Mucosa of gallbladder (tissue), 1 donor: ENCODE data around the gene SMIM38. TPM values are rescaled to one million over a fixed set of nuclear protein-coding genes. Genes with fewer than 3 reads are reported as not detected.
A peak's percentile ranks its signal among the peaks of the same experiment; 100 is the strongest.

ENCODE experiments used
- DNase-seq: peaks from one replicate; pipeline ENCODE4 v3.0.0-alpha.2; 2020; ENCODE audit warnings: low spot score
- total RNA-seq: library from RNA; stranded (reverse); gene quantifications from one replicate; pipeline ENCODE4 v1.2.1, GENCODE V29; 2021
- donor health status: DM: no; HTN: no; CAD: no.

SMIM38 gene
- 0.40 TPM for total RNA-seq

DNA sequence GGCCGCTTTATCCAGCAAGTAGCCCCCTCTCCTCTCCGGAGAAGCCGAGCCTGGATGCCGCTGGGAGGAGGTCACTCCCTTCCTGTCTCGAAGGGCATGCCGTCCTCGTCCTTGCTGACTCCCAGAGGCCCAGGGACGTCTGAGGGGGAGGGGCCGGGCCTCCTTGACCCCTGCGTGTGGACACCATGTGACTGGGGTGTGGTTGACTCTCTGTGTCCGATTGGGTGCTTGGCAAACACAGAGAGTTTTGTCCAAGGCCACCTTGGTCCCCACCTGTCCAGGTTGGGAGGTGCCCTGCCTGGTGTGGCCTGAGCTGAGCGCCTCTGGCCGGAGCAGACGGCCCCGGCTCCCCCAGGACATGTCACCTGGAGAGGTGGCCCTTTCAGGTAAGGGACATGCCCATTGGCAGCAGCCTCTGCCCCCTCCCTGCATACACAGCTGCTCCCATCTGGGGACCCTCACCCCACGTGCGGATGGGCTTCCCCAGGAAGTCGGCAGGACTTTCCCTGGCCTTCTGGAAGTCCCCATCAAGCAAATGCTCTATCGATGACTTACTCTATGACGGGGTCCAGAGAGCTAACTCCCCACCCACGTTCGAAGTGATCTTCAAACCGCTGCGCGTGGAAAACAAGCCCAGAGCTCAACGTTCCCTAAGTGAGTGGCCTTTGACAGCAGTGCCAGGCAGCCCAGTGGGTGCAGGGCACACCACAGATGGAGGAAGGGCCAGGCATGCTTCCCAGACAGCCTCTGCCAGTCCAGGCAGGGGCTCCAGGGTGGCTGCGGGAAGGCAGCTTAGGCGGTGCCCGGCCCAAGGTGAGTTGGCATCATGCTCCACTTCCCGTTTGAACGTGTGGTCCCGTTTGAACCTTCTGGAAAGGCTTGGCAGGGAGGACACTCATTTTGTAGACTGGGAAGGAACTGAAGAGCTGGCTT lies at the start of gene SMIM38:
Gene SMIM38 (plus strand): TSS at position 634 of the 933 bp plus-strand sequence. CDS start 1,912 bp downstream, outside the sequence.
- no peak for DNase-seq

DNA sequence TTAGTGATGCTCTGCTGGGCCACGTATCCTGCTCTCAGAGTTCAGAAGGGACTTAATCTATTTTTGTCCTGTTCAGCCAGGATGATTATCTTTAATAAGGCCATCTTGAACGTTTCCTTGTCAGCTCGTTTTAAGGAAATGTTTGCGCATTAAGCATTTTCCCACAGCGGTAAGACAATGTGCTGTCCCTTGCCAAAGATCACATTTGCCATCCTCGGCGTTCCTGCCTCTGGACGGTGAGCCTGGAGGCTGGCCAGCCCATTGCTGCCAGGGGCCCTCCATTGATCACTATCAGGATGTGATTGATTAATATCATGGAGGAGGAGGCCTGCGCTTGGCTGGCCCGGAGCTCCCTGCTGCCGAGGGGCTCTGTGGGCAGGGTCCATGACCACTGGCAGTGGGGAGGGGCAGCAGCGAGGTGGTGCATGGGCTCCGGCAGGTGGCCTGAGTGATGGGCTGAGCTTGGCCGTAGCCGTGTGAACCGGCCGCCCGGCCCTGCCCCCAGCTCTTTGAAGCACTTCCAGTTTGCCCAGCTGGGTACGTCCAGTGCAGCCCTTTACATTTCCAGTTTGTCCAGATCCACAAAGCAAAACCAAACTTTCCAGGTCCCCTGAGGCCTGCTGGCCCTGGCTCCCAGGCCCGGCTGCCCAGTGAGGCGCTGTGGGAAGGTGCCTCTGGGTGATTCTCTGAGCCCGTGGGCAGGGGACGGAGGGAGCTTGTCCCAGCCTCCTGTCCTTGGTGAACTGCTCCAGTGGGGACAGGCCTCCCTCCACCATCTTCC lies 49.5 kb upstream of the SMIM38 start:
- no peak for DNase-seq

DNA sequence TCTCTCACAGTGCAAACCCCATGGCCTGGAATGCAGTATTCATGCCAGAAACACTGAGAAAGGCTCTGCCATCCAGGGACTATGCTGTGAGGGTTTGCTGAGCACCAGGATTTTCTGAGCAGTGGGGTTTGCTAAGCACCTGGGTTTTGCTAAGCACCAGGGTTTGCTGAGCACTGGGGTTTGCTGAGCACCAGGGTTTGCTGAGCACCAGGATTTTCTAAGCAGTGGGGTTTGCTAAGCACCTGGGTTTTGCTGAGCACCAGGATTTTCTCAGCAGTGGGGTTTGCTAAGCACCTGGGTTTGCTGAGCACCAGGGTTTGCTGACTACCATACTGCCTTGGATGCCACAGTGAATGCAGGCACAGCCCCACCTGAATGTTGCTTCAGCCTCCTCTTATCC lies 48.3 kb upstream of the SMIM38 start:
- DNase-seq = no peak

DNA sequence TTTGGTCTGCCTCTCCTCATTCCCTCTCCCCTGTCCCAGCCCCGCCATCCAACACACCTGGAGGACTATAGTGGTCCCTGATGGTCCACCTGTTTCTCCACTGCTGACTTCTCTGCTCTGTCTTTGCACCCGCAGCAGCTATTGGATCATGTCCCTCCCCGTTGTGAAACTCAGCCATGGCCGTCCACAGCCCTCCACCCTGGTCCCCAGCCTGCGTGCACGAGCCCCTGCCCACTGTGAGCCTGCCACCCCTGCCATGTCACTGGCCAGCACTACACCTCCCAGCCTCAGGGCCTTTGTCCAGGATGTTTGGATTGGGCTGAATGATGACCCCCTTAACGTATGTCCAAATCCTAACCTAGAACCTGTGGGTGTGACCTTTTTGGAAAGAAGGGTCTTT lies 47.7 kb upstream of the SMIM38 start:
- no peak for DNase-seq

DNA sequence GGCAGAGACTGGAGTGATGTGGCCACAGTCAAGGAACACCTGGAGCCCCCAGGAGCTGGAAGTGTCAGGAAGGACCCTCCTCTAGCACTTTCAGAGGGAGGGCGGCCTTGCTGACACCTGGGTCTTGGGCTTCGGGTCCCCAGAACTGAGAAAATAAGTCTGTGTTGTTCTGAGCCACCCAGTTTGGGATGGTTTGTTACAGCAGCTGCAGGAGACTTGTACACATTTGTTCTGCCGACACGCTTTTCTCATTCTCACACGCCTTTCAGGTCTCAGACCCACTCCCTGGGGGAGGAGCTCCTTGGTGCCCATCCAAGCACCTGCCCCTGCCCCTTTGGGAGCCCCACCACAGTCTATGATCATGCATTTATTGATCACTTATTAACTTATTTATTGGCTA lies 47.2 kb upstream of the SMIM38 start:
- DNase-seq = no peak

DNA sequence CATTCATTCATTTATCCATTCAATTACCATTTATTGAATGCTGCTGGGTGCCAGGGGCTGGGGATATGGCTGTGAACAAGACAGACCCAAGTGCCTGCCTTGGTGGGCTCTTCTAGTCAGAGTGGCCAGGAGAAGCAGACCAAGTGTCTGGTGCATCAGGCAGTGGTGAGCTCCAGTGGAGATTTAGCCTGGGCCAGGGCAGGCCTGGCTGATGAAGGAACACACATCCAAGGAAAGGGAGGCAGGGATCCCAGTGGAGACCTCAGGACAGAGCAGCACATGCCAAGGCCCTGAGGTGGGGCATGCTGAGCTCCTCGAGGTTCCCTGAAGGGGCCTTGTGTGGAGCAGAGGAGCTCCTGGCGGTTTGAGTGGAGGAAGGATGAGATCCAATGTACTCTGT lies 46.6 kb upstream of the SMIM38 start:
- DNase-seq = no peak

DNA sequence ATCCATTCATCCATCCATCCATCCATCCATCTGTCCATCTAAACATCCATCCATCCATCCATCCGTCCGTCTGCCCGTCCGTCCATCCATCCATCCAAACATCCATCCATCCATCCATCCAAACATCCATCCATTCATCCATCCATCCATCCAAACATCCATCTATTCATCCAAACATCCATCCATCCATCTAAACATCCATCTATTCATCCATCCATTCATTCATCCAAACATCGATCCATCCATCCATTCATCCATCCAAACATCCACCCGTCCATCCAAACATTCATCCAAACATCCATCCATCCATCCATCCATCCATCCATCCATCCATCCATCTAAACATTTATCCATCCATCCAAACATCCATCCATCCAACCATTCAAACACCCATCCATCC lies 45.3 kb upstream of the SMIM38 start:
- DNase-seq = no peak

DNA sequence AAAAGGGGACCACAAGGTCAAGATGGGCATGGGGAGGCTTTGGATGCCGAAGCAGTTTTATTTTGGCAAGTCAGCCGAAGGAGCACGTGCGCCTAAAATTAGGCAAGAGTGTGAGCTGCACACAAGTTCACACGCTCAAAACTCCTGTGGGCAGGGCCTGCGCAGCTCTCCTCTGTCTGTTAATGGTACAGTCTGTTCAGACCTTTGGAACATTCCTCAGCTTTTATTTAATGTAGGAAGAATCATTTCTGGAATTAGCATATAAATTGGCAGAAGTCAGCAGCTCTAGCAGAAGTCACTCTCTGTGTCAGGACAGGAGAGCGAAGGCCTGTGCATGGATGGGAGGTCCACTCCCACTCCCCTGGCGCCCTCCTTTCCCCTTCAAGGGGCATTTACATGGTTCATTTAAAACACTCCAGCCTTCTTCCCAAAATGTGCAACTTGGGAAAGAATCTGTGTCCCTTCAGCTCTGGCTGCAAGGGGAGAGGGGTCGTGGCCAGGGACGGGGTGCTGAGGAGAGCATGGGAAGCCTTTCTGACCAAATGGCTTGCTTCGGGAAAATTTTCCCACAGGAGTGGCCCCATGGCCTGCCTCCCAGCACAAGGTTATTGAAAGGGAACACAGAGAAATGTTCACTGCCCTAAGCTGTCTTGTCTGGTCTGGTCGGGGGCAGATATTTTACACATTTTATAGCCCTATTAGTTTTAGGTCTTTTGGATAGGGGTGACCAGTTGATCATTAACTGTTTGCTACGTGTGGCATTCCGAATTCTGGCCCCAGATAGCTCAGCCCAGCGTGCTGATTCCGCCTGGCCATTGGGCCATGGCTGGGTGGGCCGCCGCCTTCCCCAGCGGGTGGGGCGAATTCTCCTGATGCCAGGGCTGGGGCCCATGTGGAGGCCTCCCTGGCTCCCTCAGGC lies 43.9 kb upstream of the SMIM38 start:
- DNase-seq = no peak

DNA sequence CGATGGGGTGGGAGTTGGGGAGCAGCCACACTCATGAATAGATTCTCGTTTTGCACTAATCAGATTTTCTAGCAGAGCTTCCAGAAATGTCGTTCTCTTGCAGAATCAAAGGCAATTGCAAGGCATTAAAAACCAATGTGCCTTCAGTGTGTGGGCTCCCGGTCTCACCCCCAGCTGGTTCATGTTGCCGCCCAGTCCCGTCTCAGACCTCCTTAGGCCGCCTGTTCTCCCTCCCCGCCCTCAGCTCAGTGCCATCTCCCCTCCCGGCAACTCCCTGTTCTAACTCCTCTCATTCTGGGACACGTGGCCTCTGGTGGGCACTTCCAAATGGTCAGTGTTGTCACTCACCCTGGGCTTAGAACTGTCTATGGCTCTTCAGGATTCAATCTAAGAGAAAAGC lies 42.5 kb upstream of the SMIM38 start:
- DNase-seq = no peak

DNA sequence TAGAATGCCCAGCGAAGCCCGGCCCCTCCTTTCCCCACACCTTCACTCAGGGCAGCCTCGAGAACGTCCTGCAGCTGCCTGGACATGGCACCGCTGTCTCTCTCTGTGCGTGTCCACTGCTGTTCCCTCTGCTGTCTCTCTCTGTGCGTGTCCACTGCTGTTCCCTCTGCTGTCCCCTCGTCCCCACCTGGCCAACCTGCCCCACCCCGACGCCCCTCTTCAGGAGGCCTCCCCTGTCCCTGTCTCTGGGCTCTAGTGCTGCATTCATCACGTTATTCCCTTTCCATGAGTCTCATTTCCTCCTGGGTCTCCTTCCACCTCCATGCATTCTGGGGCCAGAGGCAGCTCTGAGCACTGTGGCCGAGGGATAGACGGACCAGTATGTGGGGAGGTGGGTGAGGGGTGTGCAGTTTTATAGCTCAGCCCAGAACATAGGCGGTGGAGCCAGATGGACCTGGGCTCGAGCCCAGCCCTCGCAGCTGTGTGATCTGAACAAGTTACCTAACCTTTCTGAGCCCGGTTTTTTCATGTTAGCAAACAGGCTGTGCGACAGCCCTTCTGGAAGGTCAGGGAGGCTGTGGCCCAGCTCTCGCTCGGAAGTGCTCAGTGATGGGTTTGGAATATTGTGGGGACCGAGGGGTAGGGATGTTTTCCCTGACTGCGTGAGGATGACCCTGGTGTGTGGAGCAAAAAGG lies 41.9 kb upstream of the SMIM38 start:
- no peak for DNase-seq

DNA sequence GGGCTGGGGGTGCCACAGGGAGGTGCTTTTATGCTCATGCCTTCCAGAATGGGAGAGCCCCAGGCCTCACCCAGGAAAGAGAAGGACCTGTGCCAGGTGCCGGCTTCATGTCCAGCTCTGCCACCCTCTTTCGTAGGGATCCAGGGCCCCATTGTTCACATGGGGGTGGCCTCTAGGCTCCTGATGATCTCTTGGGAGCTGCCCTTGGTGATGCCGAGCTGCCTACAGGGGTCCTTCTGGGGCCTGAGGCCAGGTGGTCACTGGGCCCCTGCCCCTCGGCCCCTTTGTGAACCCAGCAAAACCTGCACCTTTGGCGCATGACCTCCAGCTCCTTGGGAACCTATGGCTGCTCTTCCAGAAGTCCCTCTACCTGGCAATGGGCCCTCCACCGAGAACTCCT lies 41.4 kb upstream of the SMIM38 start:
- no peak for DNase-seq

DNA sequence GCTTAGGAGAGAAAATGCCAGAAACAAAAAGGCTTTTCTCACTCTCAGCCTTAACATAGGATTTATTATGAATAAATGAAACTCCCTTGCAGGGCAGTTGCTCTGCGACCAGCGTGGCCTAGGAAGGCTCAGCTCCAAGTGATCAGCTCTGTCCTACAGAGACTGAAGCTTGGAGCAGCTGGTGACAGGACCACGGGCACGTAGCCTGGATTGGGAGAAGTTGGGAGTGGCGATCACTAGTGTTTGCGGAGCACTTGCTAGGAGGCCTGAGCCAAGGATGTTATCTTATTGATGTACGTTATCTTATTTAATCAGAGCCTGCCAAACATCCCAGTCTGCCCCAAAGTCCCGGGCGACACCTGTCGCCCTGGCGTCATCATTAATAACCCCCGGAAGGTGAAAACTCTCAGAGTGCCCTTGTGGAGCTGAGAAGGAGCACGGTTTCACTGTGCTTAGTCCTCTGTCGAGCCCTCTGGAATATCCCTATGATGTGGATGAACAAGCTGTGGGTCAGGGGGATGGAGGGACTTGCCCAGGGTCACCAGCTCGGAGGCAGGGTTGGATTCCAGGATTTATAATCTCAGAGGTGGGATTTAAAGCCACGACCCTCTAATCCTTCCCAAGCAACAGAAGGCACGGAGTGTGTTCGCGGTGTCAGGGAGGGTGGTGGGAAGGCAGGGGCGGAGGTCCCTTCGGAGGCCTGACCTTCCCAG lies 40.8 kb upstream of the SMIM38 start:
- peak; percentile 87 for DNase-seq

DNA sequence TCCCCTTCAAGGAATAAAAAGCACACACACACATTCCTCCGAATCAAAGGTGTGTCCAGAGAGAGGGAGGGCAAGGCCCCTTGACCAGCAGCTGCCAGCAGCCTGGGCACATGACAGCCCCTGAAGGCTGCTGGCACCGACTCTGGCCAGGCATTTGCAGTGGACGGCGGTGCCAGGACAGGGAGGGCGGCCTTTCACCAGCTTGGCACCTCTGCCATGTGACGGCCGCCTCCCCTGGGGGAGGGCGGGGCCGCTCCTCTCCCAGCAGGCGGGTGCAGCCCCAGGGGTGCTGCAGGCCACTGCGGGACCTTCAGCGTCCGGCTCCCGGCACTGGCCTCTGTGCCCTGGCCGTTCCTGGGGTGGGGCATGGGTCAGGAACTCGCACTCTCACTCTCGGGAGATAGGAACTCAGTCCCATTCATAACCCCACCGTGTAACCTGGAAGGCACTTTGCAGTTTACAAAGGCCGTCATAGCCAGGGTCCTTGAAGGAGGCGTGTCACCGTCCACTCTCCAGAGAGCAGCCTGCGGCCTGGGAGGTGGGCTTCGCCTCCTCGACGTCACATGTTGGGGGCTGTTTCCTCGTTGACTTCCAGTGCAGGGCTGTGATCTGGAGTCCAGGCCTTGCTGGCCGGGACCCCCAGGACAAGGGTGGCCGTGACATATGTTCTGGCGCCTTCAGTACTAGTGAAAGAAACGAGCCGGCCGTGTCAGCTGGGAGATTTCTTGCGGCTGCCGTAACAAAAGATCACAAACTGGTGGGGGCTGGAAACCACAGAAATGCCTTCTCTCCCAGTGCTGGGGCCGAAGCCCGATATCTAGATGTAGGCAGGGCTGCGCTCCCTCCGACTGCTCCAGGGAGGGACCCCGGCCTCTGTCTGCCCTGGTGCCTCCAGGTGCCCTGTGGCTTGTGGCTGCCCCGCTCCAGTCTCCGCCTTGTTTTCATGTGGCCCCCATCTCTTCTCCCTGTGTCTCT lies 39.9 kb upstream of the SMIM38 start:
- peak; percentile 84 for DNase-seq

DNA sequence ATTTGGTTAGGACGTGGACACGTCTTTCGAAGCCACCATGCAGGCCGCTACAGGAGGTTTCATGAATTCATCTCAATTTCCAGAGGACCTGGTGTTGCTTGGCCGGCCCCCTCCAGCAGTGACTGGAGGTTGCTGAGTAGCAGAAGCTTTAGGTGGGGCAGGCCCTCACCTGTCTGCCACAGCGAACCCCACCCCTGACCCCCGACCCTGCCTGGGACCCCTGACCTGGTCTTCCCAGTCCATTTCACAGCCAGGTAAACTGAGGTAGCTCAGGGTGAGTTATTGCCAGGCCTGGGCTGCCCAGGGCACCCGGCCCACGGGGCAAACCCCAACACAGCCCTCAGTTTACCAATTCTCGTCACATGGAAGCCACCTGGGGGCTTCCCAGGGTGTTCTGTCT lies 39.1 kb upstream of the SMIM38 start:
- no peak for DNase-seq

DNA sequence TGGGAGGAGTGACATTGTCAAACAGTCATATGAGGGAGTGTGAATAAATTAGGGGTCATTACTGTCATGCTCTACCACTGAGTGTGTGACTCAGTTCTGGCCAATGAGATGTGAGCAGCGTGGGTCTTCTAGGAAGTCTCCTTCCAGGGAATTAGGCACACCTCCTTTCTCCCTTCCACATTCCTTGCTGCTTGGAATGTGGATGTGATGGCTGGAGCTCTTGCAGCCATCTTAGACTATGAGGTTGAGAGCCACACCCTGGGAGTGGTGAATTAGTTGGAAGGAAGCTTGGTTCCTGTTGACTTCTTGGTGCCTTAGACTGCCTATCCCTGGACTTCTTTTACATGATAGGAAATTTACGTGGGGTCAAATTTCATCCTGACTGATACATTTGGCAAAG lies 36.5 kb upstream of the SMIM38 start:
- DNase-seq = no peak

DNA sequence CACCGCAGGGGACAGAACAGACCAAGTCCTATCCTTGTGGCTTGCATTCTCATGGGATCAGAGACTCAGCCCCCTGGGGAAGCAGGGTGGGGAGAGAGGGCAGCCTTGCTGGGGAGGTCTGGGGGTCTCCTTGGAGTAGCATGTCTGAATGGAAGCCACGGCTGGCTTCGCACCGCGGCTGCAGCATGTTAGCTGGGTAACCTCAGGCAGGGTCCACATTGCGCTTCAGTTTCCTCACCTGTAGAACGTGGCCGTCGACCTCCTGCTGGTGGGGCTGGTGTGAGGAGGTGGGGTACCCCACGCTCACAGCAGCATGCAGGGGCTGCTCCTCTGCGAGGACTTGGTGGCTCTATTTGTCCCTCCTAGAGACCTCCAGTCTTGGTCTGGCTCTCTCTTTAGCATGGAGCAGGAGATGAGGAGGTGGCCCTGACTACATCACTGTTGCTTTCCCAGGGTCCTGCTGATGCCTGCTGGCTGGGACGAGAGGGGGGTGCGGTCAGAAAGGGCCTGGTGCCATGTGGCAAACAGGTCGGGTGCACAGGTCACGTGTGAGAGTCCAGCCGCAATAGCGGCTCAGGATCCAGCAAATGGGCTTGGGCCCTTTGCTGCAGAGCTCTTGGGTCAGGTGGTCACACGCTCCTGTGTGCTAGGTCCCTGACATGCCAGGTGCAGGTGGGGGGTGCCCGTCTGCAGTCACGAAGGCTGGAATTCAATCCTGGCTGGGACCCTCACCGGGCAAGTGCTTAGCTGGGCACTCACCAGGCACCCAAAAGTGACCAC lies 35.4 kb upstream of the SMIM38 start:
- DNase-seq = no peak

DNA sequence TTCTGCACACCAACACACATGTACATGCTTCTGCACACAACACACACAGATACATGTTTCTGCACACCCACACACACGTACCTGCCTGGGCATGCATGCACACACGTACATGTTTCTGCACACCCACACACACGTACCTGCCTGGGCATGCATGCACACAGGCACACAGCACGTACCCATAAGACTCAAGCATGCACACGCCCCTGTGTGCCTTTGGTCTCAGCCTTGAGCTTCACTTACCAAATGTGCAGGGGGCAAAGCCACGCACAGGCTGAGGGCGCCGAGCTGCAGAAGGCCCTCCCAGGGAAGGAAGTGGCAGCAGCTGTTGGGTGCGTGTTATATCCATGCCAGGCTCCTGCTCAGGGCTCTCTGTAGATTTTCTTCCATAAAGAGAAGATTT lies 34.7 kb upstream of the SMIM38 start:
- DNase-seq = no peak

DNA sequence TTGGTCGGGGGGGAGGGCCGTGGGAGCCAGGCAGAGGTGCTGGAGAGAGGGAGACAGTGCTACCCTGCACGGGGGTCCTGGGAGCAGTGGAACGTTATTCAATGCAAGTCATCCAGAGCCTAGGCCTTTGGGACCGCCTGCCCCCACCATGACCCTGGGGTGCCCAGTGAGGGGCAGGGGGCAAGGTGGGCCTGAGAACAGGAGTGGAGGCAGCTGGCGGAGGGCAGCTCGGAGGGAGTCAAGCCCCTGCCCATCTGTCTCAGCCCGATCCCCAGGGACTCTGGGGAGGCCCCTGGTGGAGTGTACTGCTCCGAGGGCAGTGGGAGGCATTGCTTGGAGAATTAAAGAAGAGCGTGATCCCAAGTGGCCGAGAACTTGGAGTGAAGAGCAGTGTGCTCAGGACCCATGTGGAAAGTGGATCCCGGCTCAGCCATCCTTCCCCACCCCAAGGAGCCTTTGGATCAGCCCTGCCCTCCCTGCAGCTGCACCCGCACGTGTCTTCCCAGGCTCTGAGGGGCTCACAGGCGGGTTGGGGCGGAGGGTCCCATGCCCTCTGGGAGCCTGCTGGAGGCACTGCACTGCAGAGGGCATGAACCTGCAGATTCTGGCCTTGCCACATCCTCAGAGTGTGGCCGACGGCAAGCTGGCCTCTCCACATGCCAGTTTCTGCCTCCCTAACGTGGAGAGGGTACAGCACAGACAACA lies 34.0 kb upstream of the SMIM38 start:
- DNase-seq = no peak
